ENCODE results near the gene INPP4B. TPM values are rescaled to one million over a fixed set of nuclear protein-coding genes. Genes with fewer than 3 reads are reported as not detected.
A peak's percentile ranks its signal among the peaks of the same experiment; 100 is the strongest.

INPP4B gene
- polyA plus RNA-seq, 5 donors, result 5.5 to 15.7 (median 11.7) TPM

GRCh38 chr4:142350871-142351270, 495.2 kb downstream of the INPP4B start:
- DNase-seq, result peak in 1 of 2 donors; percentile 57

DNA sequence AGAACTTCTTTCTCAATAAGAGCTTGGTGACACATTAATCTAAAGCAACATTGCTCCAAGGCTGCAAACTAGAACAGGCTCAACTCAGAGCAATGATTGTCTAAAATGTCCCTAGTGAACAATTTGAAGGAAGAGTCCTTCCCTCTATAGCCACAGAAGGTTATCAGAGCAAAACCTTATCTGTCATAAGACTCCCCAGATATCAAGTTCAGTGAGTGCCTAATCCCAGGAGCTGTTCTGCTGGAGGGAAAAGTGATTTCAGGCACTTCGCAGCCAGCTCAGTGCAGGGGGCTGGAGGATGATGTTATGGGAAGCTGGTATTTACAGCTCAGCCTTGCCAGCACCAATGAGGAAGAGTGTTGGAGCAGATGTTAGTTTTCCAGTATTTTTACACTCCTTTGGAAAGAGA, 497.5 kb downstream of the INPP4B start:
- DNase-seq, result peak in 1 of 2 donors; percentile 60

DNA sequence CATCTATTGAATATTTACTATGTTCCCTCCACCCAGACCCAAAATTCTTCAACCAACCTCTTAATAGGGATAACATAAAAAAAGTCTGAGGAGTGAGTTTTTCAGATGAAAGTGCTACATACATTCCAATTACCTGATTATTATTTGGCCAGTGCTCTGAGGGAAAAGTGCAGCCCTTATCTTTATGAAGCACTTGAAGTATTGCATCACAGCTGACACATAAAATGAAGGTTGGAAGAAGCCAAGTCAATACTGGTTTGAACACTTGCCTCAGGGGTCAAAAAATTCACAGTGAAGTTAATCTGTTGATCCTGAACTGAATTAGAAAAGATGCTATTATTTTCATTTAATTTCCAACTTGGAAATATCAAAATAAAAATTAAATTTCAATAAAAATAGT, 498.9 kb downstream of the INPP4B start:
- no peak for DNase-seq

DNA sequence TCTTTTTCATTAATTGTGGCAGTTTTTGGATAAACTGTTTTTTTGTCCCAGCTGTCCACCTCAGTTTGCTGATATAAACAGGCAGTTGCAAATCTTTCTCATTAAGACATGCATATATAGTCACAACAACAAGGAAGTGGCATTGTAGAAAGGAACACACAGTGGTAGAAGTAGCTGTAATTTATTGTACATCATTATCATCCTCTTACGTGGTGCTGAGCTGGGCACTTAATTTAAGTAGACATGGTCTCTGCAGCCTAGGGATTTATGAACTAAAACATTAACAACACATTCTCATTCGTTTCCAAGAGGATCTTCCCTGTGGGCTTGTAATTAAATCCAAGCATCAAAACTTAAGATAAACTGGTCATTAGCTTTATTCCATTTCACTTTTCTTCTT, 500.2 kb downstream of the INPP4B start:
- DNase-seq, result no peak

DNA sequence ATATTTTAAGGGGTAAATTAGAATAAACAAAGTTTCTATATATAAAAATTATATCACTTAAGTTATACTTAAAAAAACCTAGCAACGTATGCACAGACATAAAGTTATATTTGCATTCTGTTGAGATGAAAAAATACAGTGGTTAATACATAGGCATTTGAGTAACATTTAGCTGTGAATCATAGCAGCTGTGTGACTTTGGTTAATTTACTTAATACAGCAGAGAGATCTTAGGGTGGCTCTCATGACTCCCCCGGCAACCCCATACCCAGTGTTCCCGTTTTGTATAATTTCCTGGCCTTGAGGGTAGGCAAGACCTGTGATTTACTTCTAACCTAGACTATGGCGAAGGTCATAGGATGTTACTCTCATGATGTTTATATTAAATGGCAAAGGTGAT, 504.8 kb downstream of the INPP4B start:
- DNase-seq, result no peak

- no peak for DNase-seq
Measured at GRCh38 chr4:142339053-142339452, 507.0 kb downstream of the INPP4B start.

GRCh38 chr4:142336251-142336934, 509.7 kb downstream of the INPP4B start:
- DNase-seq, result no peak

GRCh38 chr4:142334931-142335330, 511.2 kb downstream of the INPP4B start:
- DNase-seq, result no peak

GRCh38 chr4:142331646-142332045, 514.5 kb downstream of the INPP4B start:
- DNase-seq, result no peak

GRCh38 chr4:142331132-142331531, 515.0 kb downstream of the INPP4B start:
- DNase-seq, result no peak

GRCh38 chr4:142330311-142330710, 515.8 kb downstream of the INPP4B start:
- no peak for DNase-seq

GRCh38 chr4:142329313-142329712, 516.8 kb downstream of the INPP4B start:
- DNase-seq, result no peak

- no peak for DNase-seq
Measured at GRCh38 chr4:142326181-142326580, 519.9 kb downstream of the INPP4B start.

GRCh38 chr4:142324572-142324971, 521.5 kb downstream of the INPP4B start:
- no peak for DNase-seq

- no peak for DNase-seq
Measured at GRCh38 chr4:142322996-142323395, 523.1 kb downstream of the INPP4B start.

DNA sequence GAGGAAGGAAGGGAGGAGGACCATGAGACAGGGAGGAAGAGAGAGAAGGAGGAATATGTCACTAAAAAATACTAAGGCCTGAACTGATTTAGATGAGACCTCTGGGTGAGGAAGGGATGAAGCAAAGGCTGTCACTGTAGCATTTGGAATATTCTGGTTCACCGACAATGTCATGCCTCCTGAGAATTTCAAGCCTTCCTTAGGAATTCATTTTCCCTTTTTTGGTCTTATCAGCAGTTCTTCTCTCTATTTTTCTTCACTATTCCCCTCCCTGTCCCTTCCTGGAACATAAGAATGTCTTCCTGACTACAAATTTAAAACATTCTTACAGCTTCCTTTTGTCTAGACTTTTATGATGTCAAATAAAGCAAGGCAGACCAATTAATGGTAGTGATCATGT, 527.8 kb downstream of the INPP4B start:
- DNase-seq, result no peak

DNA sequence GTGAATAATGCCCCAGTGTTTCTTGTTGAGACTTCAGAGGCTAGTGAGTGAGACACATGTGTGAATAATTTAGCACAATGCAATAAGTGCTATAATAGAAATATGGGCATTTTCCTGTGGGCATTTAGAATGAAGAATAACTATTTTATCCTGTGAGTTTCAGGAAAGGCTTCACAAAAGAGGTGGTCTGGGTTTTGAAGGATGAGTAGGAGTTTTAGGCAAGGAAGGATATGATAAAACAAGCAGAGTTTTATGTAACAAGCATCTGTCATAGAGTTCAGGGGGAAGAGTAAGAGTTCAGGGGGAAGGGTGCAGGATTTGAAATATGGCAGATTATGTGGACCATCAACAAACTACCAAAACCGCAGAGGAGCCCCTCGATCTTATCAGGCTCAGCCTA, 529.2 kb downstream of the INPP4B start:
- no peak for DNase-seq

DNA sequence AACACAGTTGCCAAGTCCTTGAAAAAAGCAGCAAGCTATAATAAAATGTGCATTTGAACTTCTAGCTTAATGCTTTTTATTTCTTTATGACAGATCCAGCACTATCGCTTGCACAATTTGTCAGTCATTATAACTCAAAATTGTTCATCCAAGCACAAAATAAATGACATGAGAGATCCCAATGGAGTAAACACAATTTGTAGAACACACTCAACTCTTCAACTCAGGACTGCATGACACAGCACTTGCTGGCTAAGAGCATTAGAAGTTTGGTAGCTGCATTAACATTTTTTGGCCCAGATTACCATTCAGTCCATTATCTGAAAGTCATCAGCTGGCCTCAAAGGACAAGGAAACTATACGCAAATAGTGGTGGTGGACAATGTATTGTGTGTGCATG, 530.1 kb downstream of the INPP4B start:
- peak in 1 of 2 donors; percentile 14 for DNase-seq

DNA sequence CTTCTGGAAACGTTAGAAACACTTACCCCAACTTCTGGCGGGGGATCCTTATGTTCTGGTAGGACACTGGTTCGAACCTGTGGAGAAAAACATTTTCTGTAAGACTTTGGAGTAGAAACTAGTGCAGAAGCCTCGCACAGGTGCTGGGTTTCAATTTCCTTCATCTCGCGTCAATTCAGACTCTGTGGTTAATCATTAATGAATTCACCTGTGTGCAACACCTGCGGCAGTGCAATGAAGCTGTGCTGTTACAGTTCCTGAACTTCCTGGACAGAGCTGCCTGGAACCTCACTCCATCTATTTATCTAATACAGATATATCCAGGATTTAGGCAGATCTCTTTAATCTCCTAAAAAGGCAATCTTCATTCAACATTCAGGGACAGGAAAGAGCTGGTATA, 531.4 kb downstream of the INPP4B start:
- DNase-seq, result peak in 1 of 2 donors; percentile 16

- no peak for DNase-seq
Measured at GRCh38 chr4:142314247-142314646, 531.9 kb downstream of the INPP4B start.

DNA sequence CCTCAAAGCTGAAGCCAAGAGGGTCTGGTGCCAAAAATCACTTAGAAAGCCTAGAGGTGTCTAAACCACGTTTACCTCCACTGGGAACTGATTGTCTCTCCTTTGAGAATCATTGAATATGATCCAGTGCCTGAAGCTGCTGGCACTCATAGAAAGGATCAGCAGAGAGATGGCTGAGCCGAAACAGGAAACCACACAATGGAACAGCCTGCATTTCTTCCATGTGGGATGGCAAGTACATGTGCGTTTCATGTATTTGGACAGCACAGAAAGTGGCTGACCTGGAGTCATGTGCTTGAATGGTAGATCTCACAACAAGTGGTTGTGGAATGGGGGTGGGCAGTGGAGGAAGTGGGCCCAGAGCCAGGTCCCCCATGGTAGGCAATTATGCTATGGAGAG, 533.7 kb downstream of the INPP4B start:
- no peak for DNase-seq

- DNase-seq, result no peak
Measured at GRCh38 chr4:142311916-142312315, 534.2 kb downstream of the INPP4B start.

GRCh38 chr4:142309772-142310171, 536.3 kb downstream of the INPP4B start:
- no peak for DNase-seq

GRCh38 chr4:142307857-142308256, 538.2 kb downstream of the INPP4B start:
- DNase-seq, result no peak

All from right lung (tissue), 5 donors.